ENCODE results near the gene SENP1. TPM values are rescaled to one million over a fixed set of nuclear protein-coding genes. Genes with fewer than 3 reads are reported as not detected.

Gene SENP1
- total and polyA plus RNA-seq, 2 of the 4 experiments (the other 2 are of a cell fraction): 7.2 to 25.3 TPM

DNA sequence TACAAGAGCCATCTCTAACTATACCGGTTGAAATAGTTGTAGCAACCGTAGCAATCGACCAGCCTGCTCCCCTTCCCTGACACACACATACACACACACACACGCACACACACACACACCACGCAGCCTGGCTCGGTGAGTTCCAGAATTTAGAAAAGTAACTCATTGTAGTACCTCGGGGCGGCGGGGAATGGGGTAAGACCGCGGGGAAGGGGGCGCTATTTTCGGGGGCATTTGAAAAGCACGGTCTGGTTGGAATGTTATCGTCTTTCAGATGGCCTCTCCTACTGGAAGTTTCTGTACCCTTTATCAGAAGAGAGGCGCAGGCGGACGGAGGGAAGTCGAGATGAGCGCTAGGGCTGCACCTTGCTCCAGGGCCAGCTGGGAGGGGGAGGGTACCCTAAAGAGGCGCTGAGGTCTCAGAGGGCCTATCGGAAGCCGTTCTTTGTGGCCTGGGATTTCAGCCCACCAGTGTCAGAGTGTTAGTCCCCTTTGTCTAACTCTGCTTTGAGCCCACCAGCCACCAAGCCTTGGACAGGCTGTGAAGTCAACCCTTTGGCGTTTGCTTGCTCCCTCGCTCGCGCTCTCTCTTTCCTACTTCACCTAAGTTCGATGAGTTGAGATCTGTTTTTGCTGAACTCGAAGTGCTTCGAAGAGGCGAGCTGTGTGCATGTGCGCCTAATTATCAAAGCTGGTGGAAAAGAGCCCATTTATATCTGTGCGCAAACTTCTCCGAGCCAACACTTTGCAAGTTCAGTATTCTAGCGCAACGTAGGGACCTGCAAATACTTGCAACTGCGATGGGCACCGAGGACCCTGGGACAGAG is 102.4 kb downstream of the SENP1 start:
- no TSS peak for BruUV-seq (replicated peaks)
- Histone ChIP-seq H2AFZ (replicated peaks; ENCODE audit: low read length, poor library complexity) (peak overlapping the region; percentile 47), H3K9me1 (ENCODE audit: insufficient read depth, low read length) (no peaks in the 10 kb centered on the region), H3K27ac (ENCODE audit: insufficient read depth, low read length) (no peak overlapping the region), H2BK5ac (ENCODE audit: low read depth, low read length, poor library complexity, severe bottlenecking) (no peak overlapping the region), H3K4ac (ENCODE audit: low read depth, low read length) (no peak overlapping the region), H3K9me3 (ENCODE audit: control insufficient read depth, insufficient read depth, low read length) (no peaks in the 10 kb centered on the region), H4K91ac (ENCODE audit: insufficient read depth, low read depth, low read length) (no peak overlapping the region), H3K14ac (replicated peaks; ENCODE audit: low read depth, low read length) (no peak overlapping the region), H3K4me1 (ENCODE audit: control insufficient read depth, insufficient read depth, low read length) (peaks cover 4% of the 10 kb centered on the region; the same call in 1 of the 2 replicates), H3K4me3 (ENCODE audit: insufficient read depth, low read depth, low read length) (no peak overlapping the region), H3K27me3 (ENCODE audit: control insufficient read depth, insufficient read depth, low read length) (peaks cover 76% of the 10 kb centered on the region), H2AK9ac (replicated peaks; ENCODE audit: low read depth, low read length, poor library complexity) (peak overlapping the region; percentile 3), H4K20me1 (ENCODE audit: insufficient read depth, low read length) (peaks cover 6% of the 10 kb centered on the region; the same call in 1 of the 2 replicates), H2BK20ac (ENCODE audit: low read depth, low read length) (no peak overlapping the region), H3K23ac (ENCODE audit: low read depth, low read length) (0 out of 2 replicates have a peak overlapping the region, but pooled peaks have one; percentile 12), H3K4me2 (ENCODE audit: low read depth, low read length) (peak overlapping the region; percentile 58; the same call in 1 of the 2 replicates), H2AK5ac (ENCODE audit: low read depth, low read length) (no peak overlapping the region), H3K79me1 (ENCODE audit: low read depth in 1 of 2, low read length in 2 of 2) (no peaks in the 10 kb centered on the region), H3K36me3 (ENCODE audit: control insufficient read depth, insufficient read depth, low read length) (no peaks in the 10 kb centered on the region), H3K9ac (ENCODE audit: low read depth, low read length) (no peak overlapping the region), H4K8ac (ENCODE audit: low read depth in 2 of 2, low read length in 2 of 2) (no peak overlapping the region), H3K56ac (ENCODE audit: extremely low read depth, insufficient read depth, low read length) (no peak overlapping the region), H2BK15ac (ENCODE audit: low read depth, low read length) (no peak overlapping the region), H2BK120ac (ENCODE audit: low read depth, low read length) (no peak overlapping the region), H3K18ac (ENCODE audit: low read depth, low read length) (no peak overlapping the region), H4K5ac (ENCODE audit: low read depth, low read length) (no peak overlapping the region)
- dilution Hi-C loops (cut with HindIII; ENCODE audit: low sequenced_read_pairs, unreplicated experiment) (no loop called here), intact Hi-C loops (cut with micrococcal nuclease) (no loop called here), in situ Hi-C loops (cut with MboI; ENCODE audit: low sequenced_read_pairs) (no loop called here)
- ChIA-PET POLR2A (ENCODE audit: unreplicated experiment) (no interaction called here), CTCF (no interaction called here)
- WGBS, 2 experiments (ENCODE audit: extremely low coverage in 2 of 2, insufficient read length in 1 of 2): 6% methylated on average over 15 of the region's 38 CpGs; no CpG with 5 or more reads in 1 of the 2 experiments
- no peak for ATAC-seq (ENCODE audit: low read depth)
- no peak for DNase-seq
- TF ChIP-seq MAZ (IDR thresholded peaks at IDR 0.05; ENCODE audit: borderline replicate concordance, low read depth, low read length): no peak
- TF ChIP-seq, protein P1, sequence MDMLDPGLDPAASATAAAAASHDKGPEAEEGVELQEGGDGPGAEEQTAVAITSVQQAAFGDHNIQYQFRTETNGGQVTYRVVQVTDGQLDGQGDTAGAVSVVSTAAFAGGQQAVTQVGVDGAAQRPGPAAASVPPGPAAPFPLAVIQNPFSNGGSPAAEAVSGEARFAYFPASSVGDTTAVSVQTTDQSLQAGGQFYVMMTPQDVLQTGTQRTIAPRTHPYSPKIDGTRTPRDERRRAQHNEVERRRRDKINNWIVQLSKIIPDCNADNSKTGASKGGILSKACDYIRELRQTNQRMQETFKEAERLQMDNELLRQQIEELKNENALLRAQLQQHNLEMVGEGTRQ (IDR thresholded peaks at IDR 0.05; ENCODE audit: low read depth, low read length): no peak
- TF ChIP-seq, protein P2, sequence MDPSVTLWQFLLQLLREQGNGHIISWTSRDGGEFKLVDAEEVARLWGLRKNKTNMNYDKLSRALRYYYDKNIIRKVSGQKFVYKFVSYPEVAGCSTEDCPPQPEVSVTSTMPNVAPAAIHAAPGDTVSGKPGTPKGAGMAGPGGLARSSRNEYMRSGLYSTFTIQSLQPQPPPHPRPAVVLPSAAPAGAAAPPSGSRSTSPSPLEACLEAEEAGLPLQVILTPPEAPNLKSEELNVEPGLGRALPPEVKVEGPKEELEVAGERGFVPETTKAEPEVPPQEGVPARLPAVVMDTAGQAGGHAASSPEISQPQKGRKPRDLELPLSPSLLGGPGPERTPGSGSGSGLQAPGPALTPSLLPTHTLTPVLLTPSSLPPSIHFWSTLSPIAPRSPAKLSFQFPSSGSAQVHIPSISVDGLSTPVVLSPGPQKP (IDR thresholded peaks at IDR 0.05; ENCODE audit: borderline replicate concordance, low read depth, low read length): no peak
- no peak for TF ChIP-seq POLR2A (IDR thresholded peaks at IDR 0.05; ENCODE audit: low read depth, low read length)
- no peak for TF ChIP-seq BHLHE40 (IDR thresholded peaks at IDR 0.05; ENCODE audit: low read depth, low read length)
- TF ChIP-seq MXI1 (IDR thresholded peaks at IDR 0.05; ENCODE audit: borderline replicate concordance, low read depth, low read length): no peak
- TF ChIP-seq MAFK (IDR thresholded peaks at IDR 0.05; ENCODE audit: low read depth, low read length): no peak
- TF ChIP-seq, protein P3, sequence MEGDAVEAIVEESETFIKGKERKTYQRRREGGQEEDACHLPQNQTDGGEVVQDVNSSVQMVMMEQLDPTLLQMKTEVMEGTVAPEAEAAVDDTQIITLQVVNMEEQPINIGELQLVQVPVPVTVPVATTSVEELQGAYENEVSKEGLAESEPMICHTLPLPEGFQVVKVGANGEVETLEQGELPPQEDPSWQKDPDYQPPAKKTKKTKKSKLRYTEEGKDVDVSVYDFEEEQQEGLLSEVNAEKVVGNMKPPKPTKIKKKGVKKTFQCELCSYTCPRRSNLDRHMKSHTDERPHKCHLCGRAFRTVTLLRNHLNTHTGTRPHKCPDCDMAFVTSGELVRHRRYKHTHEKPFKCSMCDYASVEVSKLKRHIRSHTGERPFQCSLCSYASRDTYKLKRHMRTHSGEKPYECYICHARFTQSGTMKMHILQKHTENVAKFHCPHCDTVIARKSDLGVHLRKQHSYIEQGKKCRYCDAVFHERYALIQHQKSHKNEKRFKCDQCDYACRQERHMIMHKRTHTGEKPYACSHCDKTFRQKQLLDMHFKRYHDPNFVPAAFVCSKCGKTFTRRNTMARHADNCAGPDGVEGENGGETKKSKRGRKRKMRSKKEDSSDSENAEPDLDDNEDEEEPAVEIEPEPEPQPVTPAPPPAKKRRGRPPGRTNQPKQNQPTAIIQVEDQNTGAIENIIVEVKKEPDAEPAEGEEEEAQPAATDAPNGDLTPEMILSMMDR (conservative IDR thresholded peaks at IDR 0.05; ENCODE audit: low read depth, low read length): no peak
- no peak for TF ChIP-seq RCOR1 (IDR thresholded peaks at IDR 0.05; ENCODE audit: insufficient replicate concordance, low read length)
- no peak for TF ChIP-seq CHD1 (IDR thresholded peaks at IDR 0.05; ENCODE audit: low read depth, low read length)
- TF ChIP-seq RFX5 (IDR thresholded peaks at IDR 0.05; ENCODE audit: low read depth, low read length): no peak

Measured in IMR-90 (cell line).